Esophagus muscularis mucosa (tissue), 4 donors: ENCODE results near the gene ZNF526. TPM values are rescaled to one million over a fixed set of nuclear protein-coding genes. Genes with fewer than 3 reads are reported as not detected.

ENCODE experiments used
- DNase-seq: peaks from one replicate; pipeline ENCODE4 v3.0.0-alpha.2; 2017; ENCODE audit errors: extremely low spot score
- H3K27ac ChIP-seq, 4 donors: fragments of 200-600 bp; sonication (generic); replicated peaks in 1 of 4; 1 replicate in 3 of 4; 2 replicates in 1 of 4; pipeline ENCODE4 v1.5.1; 2016 to 2019; ENCODE audit warnings: mild to moderate bottlenecking in 1 of 4
- H3K27me3 ChIP-seq, 4 donors: fragments of 200-600 bp; sonication (generic); one replicate each; pipeline versions ENCODE4 v1.5.1 to v1.6.0; 2016 to 2019
- H3K36me3 ChIP-seq, 4 donors: fragments of 200-600 bp; sonication (generic); one replicate each; pipeline ENCODE4 v1.5.1; 2016 to 2019
- H3K4me1 ChIP-seq, 4 donors: fragments of 200-600 bp; sonication (generic); one replicate each; pipeline ENCODE4 v1.5.1; 2016 to 2019
- H3K4me3 ChIP-seq, 4 donors: fragments of 200-600 bp; sonication (generic); 1 replicate in 2 of 4; 2 replicates in 2 of 4; pipeline ENCODE4 v1.5.1; 2016 to 2019; ENCODE audit warnings: mild to moderate bottlenecking in 4 of 4, moderate library complexity in 1 of 4
- H3K9me3 ChIP-seq, 4 donors: fragments of 200-600 bp; sonication (generic); 1 replicate in 3 of 4; 2 replicates in 1 of 4; pipeline ENCODE4 v1.5.1; 2016 to 2019
- EP300 ChIP-seq: sonication (generic); formaldehyde crosslinking; IDR thresholded peaks from one replicate; pipeline ENCODE4 v1.6.1; 2017; ENCODE audit warnings: antibody characterized with exemption
- POLR2A ChIP-seq: fragments of 450-650 bp; IDR thresholded peaks from one replicate; pipeline ENCODE4 v1.6.1; 2017; ENCODE audit warnings: antibody characterized with exemption, moderate library complexity, mild to moderate bottlenecking, low read depth
- POLR2AphosphoS5 ChIP-seq, 2 donors: sonication (generic); formaldehyde crosslinking; IDR thresholded peaks; one replicate each; pipeline ENCODE4 v1.6.1; 2017; ENCODE audit warnings: antibody characterized with exemption in 2 of 2
- WGBS: methylation state at CpG from one replicate; pipeline ENCODE4 v1.1.5; 2018; 5-methylcytosine and 5-hydroxymethylcytosine counted together
- intact Hi-C: fragments of 100-400 bp; cut with DNase I; formaldehyde crosslinking; loops from one replicate; pipeline ENCODE4 v1.15.1; 2023
- total RNA-seq, 4 donors: library from RNA; depleted of rRNA; stranded (reverse); fragments of >200 nt; gene quantifications; one replicate each; pipeline versions ENCODE4 v1.1.0 to v1.2.1, GENCODE V29; 2016
- TF ChIP-seq, protein P1 (sequence below), 3 experiments: fragments of 200-600 bp in 2 of 3; fragments of 450-650 bp in 1 of 3; sonication (generic) in 2 of 3; IDR thresholded peaks; one replicate each; pipeline ENCODE4 v1.5.1; 2017 to 2019; ENCODE audit warnings: antibody characterized with exemption in 3 of 3, mild to moderate bottlenecking in 2 of 3, moderate library complexity in 1 of 3

The ZNF526 gene
- total RNA-seq, 4 donors from 2014 or later = 4.3 to 8.6 (median 7.1) TPM

DNA sequence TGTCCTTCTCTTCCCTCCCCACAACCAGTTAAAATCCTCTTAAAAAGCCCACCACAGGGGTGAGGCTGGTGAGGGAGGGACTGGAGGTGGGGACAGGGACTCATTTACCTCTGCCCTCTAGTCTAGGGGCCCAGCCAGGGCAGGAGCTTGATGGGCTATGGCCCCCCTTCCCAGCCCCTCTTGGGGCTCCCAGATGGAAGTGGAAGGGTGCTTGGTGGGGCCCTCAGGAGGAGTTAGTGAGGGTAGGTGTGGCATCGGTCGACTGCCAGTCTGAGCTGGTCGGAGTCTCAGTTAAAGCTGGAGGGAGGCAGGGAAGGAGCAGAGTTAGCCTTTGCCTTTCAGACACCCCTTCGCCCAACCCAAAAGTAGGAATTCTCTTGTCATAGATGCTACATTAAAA is 10.5 kb downstream of the ZNF526 start:
- intact Hi-C loops = no loop called here
- 82% methylated on average over 4 of the region's 4 CpGs for WGBS
- H3K9me3 ChIP-seq = no peaks in the 10 kb centered on the region
- TF ChIP-seq, protein P1, sequence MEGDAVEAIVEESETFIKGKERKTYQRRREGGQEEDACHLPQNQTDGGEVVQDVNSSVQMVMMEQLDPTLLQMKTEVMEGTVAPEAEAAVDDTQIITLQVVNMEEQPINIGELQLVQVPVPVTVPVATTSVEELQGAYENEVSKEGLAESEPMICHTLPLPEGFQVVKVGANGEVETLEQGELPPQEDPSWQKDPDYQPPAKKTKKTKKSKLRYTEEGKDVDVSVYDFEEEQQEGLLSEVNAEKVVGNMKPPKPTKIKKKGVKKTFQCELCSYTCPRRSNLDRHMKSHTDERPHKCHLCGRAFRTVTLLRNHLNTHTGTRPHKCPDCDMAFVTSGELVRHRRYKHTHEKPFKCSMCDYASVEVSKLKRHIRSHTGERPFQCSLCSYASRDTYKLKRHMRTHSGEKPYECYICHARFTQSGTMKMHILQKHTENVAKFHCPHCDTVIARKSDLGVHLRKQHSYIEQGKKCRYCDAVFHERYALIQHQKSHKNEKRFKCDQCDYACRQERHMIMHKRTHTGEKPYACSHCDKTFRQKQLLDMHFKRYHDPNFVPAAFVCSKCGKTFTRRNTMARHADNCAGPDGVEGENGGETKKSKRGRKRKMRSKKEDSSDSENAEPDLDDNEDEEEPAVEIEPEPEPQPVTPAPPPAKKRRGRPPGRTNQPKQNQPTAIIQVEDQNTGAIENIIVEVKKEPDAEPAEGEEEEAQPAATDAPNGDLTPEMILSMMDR (IDR thresholded peaks at IDR 0.05) = no peak
- TF ChIP-seq POLR2A (no peak), POLR2AphosphoS5 (IDR thresholded peaks at IDR 0.05) (no peak), EP300 (no peak)
- no peaks in the 10 kb centered on the region for H3K27me3 ChIP-seq
- no peak for DNase-seq
- H3K36me3 ChIP-seq = peaks cover 75 to 100% (median 100%) of the 10 kb centered on the region in 4 donors
- H3K4me3 ChIP-seq = no peak overlapping the region
- H3K27ac ChIP-seq = peak overlapping the region in 3 of 4 donors; percentile 7 to 26 (median 24)
- peaks cover 3 to 17% (median 14%) of the 10 kb centered on the region in 4 donors for H3K4me1 ChIP-seq

- TF ChIP-seq POLR2AphosphoS5 (IDR thresholded peaks at IDR 0.05) = no peak
- no peak for TF ChIP-seq EP300
- TF ChIP-seq, protein P1 (IDR thresholded peaks at IDR 0.05) = no peak
- TF ChIP-seq POLR2A = no peak
- 94% methylated on average over 9 of the region's 10 CpGs for WGBS
- no peak for DNase-seq
- intact Hi-C loops = no loop called here
- Histone ChIP-seq H3K4me1 (peaks cover 3 to 17% (median 14%) of the 10 kb centered on the region in 4 donors), H3K27me3 (no peaks in the 10 kb centered on the region), H3K9me3 (no peaks in the 10 kb centered on the region), H3K4me3 (no peak overlapping the region), H3K27ac (no peak overlapping the region), H3K36me3 (peaks cover 66 to 99% (median 99%) of the 10 kb centered on the region in 4 donors)
Observed at GRCh38 chr19:42232435-42232834, 12.3 kb downstream of the ZNF526 start.

- DNase-seq = no peak
- intact Hi-C loops = no loop called here
- no peak overlapping the region for H3K4me3 ChIP-seq
- no peak overlapping the region for H3K27ac ChIP-seq
- no peaks in the 10 kb centered on the region for H3K27me3 ChIP-seq
- H3K4me1 ChIP-seq = peaks cover 3 to 17% (median 14%) of the 10 kb centered on the region in 4 donors
- WGBS = 79% methylated on average over 3 of the region's 7 CpGs
- TF ChIP-seq EP300 (no peak), POLR2AphosphoS5 (IDR thresholded peaks at IDR 0.05) (no peak), POLR2A (no peak)
- TF ChIP-seq, protein P1 (IDR thresholded peaks at IDR 0.05) = no peak
- H3K9me3 ChIP-seq = no peaks in the 10 kb centered on the region
- peaks cover 66 to 99% (median 92%) of the 10 kb centered on the region in 4 donors for H3K36me3 ChIP-seq
Observed at GRCh38 chr19:42233106-42233505, 13.0 kb downstream of the ZNF526 start.

- DNase-seq = no peak
- Histone ChIP-seq H3K36me3 (peaks cover 66 to 99% (median 85%) of the 10 kb centered on the region in 4 donors), H3K4me1 (peaks cover 3 to 17% (median 14%) of the 10 kb centered on the region in 4 donors), H3K4me3 (no peak overlapping the region), H3K9me3 (no peaks in the 10 kb centered on the region), H3K27ac (no peak overlapping the region), H3K27me3 (no peaks in the 10 kb centered on the region)
- intact Hi-C loops = no loop called here
- no peak for TF ChIP-seq POLR2AphosphoS5 (IDR thresholded peaks at IDR 0.05)
- TF ChIP-seq, protein P1 (IDR thresholded peaks at IDR 0.05) = no peak
- TF ChIP-seq POLR2A = no peak
- no peak for TF ChIP-seq EP300
- WGBS = 83% methylated on average over 4 of the region's 6 CpGs
Observed at GRCh38 chr19:42233678-42234292, 13.7 kb downstream of the ZNF526 start.
